Stimulated activated CD8-positive, alpha-beta memory T cell treated with anti-CD3 and anti-CD28 coated beads, Interleukin-12 subunit alpha, Interleukin-12 subunit beta, amount 100 ng/mL, for 24 hours (primary cell): ENCODE data around the gene SUGP1.
"Not testable (repeated sequence)": the region's sequence is repeated elsewhere in the genome, so short reads cannot be mapped to it uniquely, and the experiment has no call there.

Experiments
- DNase-seq: peaks from one replicate; pipeline ENCODE4 v3.0.0-alpha.2; 2020; ENCODE audit errors: extremely low read depth

SUGP1 gene, protein sequence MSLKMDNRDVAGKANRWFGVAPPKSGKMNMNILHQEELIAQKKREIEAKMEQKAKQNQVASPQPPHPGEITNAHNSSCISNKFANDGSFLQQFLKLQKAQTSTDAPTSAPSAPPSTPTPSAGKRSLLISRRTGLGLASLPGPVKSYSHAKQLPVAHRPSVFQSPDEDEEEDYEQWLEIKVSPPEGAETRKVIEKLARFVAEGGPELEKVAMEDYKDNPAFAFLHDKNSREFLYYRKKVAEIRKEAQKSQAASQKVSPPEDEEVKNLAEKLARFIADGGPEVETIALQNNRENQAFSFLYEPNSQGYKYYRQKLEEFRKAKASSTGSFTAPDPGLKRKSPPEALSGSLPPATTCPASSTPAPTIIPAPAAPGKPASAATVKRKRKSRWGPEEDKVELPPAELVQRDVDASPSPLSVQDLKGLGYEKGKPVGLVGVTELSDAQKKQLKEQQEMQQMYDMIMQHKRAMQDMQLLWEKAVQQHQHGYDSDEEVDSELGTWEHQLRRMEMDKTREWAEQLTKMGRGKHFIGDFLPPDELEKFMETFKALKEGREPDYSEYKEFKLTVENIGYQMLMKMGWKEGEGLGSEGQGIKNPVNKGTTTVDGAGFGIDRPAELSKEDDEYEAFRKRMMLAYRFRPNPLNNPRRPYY

DNA sequence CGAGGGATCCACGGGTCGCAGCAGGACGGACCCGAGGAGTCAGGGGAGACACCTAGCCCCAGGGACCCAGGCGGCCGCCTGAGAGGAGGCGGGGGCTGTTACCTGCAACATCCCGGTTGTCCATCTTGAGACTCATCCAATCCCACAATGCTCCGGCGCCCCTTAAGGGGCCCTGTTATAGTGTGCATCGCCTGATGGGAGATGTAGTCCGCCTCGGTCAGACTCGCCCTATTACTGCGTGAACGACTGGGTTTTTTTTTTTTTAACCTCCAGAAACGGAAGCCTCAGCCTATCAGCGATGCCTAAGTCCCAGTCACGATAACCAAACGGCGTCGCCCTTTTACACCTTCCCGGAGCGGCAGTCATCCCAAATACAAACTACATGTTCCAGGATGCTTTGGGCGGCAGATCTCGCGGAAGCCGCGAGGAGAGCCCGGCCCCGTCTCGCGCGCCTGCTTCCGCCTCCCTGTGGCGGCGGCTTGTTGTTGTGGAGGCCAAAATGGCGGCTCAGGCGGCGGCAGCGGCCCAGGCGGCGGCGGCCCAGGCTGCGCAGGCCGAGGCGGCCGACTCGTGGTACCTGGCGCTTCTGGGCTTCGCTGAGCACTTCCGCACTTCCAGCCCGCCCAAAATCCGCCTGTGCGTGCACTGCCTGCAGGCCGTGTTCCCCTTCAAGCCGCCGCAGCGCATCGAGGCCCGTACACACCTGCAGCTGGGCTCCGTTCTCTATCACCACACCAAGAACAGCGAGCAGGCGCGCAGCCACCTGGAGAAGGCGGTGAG lies at the start of gene SUGP1, which contains the start of gene MAU2:
SUGP1 (minus strand) TSS at position 149 of the 780 bp plus-strand sequence; CDS start at position 136, 13 bp downstream.
MAU2 (plus strand) TSS at position 469 of the 780 bp plus-strand sequence; CDS start at position 500, 31 bp downstream.
- DNase-seq: peak; percentile 74

DNA sequence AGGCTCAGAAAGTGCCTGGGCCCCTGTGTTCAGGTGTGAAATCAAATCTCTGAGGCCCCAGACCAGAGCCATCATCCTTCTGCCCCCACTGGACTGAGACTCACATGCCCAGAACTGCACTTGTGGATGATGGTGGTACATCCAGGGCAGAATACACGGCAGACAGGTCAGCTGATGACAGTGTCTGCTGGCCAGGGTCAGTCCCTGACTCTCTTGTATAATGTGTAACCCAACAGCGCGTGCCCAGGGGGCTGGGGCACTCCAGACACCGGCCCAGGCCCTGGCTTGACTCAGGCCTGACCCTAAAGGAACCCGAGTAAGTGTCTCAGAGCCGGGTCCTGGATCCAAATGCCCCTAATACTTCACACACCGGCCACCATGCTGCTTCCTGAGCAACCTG lies 47.8 kb upstream of the SUGP1 start:
- no peak for DNase-seq

DNA sequence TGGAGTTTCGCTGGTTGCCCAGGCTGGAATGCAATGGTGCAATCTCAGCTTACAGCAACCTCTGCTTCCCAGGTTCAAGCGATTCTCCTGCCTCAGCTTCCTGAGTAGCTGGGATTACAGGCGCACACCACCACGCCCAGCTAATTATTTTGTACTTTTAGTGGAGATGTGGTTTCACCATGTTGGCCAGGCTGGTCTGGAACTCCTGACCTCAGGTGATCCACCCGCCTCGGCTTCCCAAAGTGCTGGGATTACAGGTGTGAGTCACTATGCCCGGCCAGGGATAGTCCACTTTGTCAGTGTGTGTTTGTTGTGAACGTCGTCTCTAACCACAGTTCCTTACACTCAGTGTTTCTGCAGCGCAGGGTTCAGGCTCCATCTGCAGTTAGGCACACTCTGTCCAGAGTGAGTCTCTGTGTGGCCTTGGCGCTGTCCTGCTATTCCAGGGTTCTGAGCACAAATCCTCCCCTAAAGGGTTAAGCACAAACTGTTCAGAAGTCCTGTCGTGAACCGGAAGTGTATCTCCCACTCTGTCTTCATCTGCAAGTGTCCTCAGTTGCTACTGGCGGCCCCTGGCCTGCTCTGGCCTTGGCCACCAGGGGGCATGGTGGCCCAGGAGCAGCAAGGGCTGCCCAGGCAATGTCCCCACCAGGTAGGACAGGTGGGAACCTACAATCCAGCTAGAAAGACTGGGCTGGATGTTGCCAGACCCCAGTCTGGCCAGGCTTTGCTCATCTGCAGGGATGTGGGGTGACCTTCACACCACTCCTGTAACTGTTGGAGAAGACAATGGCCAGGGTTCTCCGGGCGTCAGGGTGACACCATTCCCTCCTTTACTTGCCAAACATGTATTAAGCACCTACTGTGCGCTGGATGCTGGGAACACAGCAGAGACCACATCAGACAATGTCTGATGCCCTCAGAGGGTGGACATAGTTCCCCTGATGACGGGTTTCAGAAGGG lies 46.4 kb upstream of the SUGP1 start:
- peak; percentile 21 for DNase-seq

DNA sequence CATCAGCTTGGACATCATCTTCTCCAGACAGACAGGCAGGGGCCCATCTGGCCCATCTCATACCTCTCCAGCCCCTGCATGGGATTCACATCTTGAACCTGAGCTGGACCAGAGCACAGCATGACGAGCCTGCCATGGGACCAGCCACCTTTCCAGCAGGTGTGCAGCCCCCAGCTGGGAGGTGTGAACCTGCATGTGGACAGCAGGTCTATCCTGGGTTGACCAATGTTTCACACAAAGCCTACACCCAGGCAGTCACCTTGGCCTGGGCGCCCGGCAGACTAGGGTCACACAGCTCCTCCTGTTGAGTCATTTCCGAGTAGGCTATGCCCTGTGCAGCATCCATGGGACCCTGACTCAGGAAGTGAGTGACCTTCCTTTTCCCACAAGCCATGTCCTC lies 41.8 kb upstream of the SUGP1 start:
- DNase-seq: no peak

DNA sequence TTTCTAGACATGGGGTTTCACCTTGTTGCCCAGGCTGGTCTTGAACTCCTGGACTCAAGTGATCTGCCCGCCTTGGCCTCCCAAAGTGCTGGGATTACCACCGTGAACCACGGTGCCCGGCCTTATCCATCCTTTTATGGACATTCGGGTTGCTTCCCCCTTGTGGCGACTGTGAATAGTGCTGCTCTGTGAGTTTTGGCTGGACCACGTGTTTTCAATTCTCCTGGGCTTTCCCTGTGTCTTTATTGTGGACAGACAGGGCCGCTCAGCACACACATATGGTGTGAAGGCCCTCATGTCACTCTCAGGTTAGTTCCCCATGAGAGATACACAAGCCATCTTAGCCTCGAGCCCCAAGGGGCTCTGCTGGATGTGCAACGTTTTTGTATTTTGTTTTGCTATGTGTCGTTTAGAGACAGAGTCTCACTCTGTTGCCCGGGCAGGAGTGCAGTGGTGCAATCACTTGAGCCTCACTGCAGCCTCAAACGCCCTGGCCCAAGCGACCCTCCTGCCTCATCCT lies 40.8 kb upstream of the SUGP1 start:
- peak; percentile 37 for DNase-seq

DNA sequence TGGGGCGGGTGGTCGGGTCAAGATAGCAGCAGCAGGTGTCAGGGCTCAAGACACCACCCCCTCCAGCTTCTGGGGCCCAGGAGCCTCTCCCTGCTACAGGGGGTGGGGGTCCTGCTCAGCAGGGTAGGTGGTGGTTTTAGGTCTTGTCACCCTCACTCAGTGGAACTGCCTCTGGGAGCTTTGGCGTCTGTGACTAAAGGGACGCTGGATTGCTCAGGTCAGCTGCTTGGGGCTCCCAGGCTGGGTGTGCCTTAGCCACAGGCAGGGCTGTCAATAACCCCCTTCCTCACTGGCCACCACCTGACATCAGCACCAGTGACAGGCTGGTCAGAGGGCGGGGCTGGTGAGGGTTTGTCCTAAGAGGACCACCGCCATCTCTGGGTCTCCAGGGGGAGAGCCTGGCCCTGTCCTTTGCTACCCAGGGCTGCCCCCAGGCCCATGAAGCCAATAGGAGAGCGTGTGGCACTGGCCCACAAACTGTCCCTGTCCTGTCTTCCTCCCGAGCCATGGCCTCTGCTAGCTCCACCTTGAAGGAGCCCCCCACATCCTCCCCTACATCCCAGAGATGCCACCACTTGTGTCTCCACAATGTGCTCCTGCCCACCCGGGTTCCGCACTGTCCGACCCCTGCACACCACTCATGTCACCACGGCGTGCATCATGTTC lies 36.7 kb upstream of the SUGP1 start:
- DNase-seq: no peak

DNA sequence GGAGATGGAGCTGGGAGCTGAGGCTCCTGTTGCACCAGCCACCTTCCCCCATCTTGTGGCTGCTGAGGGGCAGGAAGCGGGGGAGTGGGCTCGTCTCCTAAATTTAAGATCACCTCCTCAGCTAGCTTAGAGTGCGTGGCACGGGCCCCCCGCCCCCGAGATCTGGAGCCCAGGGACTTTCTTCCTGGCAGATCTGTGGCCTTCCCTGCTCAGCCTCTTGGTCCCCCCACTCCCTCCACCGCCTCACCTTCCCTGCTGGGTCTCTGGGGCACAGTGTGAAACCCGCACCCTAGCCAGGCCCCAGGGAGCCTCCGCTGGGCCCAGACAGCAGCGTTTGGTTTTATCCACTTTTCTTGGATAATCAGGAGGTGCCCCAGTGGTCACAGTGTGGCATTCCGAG lies 36.2 kb upstream of the SUGP1 start:
- DNase-seq: no peak

DNA sequence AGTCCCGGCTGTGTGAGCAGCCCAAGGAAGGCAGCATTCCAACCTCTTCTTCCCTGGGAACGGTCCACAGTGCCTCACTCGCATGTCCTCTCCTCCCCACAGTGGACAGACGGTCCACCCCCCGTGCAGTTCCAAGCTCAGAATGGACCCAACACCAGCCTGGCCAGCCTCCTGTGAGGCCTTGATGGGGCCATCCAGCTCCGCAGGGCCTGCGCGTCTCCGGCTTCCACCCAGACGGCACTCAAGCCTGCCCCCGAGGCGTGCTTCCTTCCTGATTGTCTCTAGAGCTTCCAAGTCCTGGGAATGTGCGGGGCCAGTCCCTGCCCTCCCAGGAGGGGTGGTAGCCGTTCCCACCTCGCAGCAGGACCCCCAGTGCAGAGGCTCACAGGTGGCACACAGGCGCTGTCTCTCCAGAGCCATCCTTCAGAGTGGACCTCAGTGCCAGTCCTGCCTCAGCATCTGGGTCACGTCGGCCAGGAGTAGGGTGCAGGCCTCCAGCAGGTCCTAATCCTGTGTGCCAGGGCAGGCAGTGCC lies 35.4 kb upstream of the SUGP1 start:
- no peak for DNase-seq

DNA sequence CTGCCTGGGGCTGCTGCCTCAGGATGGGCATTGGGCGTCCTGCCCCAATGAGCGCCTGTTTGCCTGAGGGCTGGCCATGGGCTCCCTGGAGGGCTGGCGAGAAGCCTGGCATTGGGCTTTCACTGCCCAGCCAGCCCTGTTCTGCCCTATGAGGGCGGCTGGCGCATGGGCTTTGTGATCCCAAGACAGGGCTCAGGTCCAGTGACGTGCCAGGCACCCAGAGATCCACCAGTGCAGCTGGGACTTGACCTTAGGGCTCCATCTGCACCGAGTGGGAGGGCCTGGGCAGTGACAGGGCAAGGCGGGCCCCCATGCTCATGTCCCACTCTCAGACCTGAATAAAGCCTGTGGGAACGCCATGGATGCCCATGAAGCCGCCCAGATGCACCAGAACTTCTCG lies 34.6 kb upstream of the SUGP1 start:
- DNase-seq: no peak

DNA sequence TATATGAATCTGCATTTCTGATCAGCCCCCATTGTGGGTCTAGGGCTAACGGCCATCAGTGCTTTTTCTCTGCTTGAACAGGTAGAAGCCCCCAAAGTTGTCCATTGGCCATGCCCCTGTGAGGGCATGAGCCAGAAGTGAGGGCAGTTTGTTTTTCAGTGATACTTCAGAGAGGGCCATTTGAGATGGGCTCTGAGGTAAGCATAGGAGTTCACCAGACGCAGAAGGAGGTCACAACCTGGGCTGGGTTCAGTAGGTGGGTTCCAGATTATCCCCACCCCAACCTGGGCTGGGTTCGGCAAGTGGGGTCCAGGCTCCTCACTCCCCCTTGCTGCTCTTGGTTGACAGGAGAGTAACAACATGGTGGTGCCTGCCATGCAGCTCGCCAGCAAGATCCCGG lies 33.7 kb upstream of the SUGP1 start:
- no peak for DNase-seq

DNA sequence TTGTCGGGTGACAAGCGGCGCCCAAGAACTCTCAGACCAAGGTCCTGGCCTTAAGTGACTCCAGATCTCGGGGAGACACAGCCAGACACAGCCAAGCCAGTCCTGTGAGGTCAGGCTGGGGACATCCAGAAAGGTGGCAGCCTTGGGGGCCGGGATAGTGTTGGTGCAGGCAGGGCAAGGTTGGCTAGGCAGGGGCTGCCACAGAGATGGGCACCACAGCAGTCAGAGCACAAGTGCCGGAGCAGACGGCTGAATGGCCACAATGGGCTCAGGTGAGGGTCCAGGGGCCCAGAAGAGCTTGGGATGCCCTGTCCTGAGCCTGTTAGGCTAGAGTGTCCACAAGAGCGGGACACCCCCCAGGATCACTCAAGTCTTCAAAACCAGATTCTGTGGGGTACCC lies 32.5 kb upstream of the SUGP1 start:
- no peak for DNase-seq

DNA sequence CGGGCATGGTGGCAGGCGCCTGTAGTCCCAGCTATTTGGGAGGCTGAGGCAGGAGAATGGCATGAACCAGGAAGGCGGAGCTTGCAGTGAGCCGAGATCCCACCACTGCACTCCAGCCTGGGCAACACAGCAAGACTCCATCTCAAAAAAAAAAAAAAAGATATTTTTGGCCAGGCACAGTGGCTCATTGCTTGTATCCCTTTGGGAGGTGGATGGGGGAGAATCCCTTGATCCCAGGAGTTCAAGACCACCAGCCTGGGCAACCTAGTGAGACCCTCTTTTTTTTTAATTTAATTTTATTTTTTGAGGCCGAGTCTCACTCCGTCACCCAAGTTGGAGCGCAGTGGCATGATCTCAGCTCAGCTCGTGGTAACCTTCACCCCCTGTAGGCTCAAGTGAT lies 30.4 kb upstream of the SUGP1 start:
- not testable (repeated sequence) for DNase-seq

DNA sequence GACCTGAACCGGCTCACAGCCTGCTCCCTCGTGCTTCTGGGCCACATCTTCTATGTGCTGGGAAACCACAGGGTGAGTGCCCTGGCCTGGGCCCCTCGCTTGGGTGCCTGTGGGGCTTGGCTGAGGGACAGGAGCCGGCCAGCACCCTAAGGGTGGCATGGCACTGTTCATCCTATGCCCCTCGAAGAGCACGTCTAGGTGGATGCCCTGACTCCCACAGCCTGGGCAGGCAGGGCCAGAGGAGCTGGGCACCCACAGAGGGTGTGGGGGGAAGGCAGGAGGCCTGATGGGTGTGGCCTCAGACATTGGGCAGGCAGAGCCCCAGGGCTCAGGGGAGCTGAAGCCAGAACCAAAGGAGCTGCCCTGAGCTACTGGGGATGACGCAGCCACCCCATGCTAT lies 29.1 kb upstream of the SUGP1 start:
- no peak for DNase-seq

DNA sequence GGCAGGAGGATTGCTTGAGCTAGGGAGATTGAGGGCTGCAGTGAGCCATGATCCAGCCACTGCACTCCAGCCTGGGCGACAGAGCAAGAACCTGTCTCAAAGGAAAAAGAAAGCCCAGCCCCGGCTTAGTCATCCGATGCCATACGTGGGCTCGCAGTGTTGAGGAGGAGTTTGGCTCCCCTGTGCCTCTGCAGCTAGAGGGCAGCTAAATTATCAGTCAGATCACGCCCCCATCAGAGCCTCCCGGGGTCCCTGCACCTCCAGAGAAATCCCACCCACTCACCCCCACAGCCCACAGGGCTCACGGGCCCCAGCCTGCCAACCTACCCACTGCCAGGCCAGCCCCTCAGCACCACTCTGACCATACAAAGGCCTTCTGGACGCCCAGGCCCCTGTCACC lies 28.0 kb upstream of the SUGP1 start:
- no peak for DNase-seq

DNA sequence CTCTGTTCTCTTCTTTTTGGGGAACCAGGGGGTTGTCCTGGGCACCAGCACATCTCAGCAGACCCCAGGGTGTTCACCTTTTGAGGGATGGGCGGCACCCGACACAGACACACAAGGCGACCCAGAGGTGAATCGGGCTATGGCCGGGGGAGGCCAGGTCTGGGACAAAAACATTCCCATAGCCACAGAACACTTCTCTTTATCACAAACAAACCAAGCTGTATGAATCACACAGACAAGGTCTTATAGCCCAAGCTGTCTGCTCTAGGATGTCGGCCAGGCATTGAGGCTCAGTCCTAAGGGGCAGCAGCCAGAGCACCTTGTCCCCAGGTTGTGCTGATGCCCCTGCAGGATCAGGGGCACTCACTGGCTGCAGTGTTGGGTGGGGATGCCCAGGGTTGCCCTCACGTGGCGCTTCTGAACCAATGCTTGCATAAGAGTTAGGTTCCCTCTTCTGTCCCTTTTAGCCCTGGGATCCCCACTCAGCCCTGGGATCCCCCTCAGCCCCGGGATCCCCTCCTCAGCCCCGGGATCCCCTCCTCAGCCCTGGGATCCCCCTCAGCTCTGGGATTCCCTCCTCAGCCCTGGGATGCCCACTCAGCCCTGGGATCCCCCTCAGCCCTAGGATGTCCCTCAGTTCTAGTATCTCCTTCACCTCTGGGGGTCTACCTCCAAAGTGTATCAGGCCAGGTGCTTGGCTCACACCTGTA lies 27.2 kb upstream of the SUGP1 start:
- DNase-seq: no peak

DNA sequence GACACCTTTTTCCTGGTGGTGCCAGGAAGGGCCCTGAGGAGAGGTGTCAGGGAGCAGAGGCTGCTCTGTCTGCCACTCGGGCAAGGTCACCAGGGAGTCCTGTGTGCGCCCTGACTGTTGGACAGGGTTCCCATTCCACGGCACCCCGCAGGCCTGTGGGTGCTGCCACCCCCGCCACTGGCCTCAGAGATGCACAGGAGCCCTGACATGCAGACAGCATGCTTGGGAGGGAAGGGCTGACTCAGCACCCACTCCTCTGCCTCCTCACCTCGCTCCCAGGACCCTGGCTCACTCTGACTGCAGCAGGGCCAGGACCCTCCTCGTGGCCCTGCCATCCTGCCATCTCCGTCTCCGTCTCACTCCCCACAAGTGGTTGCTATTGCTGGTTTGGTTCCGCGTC lies 25.7 kb upstream of the SUGP1 start:
- no peak for DNase-seq

DNA sequence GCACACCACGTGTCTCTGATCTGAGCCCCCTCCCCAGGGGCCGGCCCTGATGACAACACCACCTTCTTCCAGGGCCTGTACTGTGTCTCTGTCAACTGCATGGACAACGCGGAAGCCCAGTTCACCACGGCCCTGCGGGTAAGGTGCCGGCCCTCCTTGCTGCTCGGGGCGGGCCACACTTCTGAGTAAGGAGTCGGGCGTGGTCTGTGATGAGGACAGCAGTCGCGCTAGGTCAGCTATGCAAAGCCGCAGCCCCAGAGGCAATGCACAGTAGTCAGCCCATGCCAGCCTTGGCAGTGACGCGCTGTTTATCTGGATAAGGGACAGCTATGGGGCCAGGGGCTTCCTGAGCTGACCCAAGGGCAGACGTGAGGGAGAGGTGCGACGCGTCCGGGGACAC lies 24.9 kb upstream of the SUGP1 start:
- no peak for DNase-seq

DNA sequence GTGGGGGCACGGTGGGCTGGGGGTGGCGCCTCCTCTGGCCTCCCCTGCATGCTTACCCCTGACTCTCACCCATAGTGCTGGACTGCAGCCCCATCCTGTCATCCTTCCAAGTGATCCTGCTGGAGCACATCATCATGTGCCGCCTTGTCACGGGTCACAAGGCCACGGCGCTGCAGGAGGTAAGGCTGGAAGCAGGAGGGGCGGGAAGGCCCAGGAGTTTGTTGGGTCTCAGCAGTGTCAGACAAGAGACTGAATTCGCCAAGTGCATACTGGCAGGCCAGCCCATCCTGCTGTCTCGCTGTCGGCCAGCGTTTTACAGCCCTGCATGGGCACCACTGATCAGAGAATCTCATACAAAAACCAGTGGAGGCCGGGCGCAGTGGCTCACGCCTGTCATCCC lies 23.5 kb upstream of the SUGP1 start:
- DNase-seq: no peak

DNA sequence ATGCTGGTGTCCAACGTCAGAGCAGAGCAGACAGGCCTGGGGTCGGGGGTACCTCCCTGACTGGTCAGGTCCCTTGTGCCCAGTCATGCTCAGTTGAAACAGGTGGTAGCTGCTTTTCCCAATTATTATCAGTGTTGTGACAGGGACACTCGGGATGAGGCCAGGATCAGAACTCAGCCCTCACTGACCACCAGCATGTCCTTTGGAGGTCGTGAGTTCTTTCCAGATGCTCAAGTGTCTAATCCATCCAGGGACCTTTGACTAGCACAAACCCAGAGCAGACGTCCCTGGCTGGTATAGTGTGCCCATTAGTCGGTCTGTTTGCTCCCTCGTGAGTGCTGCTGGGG lies 22.7 kb upstream of the SUGP1 start:
- DNase-seq: no peak
